ENCODE results near the gene GARIN6.

DNA sequence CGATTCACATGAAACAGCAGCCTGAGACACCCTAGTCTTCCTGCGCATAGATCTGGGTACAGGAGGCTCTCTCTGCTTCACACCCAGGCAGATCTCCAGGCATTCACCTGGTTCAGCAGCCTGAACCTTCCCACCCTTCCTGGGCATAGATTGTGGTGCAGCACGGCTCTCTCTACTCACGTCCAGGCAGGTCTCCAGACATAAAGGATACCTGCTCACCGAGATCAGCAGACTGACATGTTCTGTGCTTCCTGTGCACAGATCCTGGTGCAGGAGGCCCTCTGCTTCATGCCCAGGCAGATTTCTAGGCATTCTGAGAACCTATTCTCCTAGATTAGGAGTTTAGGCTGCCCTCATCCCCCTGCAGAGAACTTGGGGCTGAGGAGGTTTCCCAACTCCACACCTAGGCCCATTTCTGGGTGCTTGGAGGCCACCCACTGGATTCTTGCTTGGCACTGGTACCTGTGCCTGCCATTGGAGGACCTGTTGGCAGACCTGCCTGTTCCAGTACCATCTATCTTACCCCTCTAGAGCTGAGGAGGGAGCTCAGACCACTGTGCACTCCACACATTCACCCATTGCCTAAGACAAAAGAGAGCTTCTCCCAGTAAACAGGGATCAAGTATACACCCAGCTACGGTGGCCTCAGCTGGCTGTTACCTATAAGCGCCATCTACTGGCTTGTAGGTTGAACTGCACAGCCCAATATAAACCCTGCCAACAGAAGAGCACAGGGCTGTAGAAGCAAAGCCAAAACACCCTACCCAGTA lies 28.0 kb upstream of the GARIN6 start:
- TF ChIP-seq, protein P1, sequence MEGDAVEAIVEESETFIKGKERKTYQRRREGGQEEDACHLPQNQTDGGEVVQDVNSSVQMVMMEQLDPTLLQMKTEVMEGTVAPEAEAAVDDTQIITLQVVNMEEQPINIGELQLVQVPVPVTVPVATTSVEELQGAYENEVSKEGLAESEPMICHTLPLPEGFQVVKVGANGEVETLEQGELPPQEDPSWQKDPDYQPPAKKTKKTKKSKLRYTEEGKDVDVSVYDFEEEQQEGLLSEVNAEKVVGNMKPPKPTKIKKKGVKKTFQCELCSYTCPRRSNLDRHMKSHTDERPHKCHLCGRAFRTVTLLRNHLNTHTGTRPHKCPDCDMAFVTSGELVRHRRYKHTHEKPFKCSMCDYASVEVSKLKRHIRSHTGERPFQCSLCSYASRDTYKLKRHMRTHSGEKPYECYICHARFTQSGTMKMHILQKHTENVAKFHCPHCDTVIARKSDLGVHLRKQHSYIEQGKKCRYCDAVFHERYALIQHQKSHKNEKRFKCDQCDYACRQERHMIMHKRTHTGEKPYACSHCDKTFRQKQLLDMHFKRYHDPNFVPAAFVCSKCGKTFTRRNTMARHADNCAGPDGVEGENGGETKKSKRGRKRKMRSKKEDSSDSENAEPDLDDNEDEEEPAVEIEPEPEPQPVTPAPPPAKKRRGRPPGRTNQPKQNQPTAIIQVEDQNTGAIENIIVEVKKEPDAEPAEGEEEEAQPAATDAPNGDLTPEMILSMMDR (IDR thresholded peaks at IDR 0.05; ENCODE audit: insufficient read depth, low read depth, low read length), result peak; percentile 72
- TF ChIP-seq EZH2 (IDR thresholded peaks at IDR 0.05; ENCODE audit: insufficient read depth, low read length), result no peak

Measured in astrocyte (in vitro differentiated cells and primary cell).